Measurements from ENCODE around the gene SLC34A3.
"Not testable (repeated sequence)": the region's sequence is repeated elsewhere in the genome, so short reads cannot be mapped to it uniquely, and the experiment has no call there.

SLC34A3 gene

DNA sequence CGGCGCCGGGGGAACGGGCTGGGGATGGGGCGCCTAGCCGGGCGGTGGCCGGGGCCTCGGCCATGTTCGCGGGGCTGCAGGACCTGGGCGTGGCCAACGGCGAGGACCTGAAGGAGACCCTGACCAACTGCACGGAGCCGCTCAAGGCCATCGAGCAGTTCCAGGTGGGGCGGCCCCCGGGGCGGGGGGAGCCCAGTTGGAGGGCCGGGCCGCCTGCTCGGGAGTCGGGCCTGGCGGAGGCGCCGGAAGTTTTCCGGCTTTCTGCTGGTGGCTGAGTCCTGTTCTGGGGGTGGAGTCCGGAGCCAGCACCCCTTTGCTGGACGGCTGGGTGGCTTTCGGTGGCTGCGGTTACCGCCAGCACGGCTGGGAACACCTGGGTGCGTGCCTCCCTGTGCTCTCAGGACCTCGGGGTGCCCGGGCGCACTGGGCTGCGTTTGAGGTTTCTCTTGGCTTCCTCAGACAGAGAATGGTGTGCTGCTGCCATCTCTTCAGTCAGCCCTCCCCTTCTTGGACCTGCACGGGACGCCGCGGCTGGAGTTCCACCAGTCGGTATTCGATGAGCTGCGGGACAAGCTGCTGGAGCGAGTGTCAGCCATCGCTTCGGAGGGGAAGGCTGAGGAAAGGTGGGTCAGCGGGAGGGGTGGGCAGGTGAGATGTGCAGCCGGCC is 24.9 kb downstream of the SLC34A3 start:
- no peak for DNase-seq (ENCODE audit: low read depth in 2 of 2)

DNA sequence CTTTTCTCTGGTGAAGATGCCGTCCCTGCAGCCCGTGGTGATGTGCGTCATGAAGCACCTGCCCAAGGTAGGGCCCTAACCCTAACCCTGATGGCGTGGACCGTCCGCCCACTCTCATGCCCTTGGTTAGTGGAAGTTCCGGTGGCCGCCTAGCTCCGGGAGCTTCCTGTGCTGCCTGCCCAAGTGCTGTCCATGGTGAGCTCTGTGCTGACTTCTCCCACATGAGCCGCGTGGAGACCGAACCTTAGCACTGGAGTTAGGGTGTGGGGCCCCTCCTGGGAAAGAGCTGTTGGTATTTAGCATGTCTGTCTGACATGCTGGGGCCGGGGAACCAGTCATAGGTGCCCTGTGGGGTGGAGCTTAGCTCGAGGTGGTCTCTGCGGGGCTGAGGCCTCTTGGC is 25.7 kb downstream of the SLC34A3 start:
- no peak for DNase-seq (ENCODE audit: low read depth in 2 of 2)

DNA sequence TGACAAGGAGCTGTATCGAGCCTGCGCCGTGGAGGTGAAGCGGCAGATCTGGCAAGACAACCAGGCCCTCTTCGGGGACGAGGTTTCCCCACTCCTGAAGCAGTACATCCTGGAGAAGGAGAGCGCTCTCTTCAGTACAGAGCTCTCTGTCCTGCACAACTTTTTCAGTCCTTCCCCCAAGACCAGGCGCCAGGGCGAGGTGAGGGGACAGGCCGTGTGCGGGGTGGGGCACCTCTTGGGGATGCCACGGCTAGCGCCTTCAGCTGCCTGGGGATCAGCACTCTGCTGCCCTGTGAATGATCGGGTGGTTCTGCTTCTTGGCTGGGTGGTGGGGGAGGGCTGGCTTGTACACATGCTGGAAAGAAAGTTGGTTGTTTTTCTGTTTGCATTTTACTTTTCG is 26.2 kb downstream of the SLC34A3 start:
- DNase-seq (ENCODE audit: low read depth in 2 of 2), result no peak

DNA sequence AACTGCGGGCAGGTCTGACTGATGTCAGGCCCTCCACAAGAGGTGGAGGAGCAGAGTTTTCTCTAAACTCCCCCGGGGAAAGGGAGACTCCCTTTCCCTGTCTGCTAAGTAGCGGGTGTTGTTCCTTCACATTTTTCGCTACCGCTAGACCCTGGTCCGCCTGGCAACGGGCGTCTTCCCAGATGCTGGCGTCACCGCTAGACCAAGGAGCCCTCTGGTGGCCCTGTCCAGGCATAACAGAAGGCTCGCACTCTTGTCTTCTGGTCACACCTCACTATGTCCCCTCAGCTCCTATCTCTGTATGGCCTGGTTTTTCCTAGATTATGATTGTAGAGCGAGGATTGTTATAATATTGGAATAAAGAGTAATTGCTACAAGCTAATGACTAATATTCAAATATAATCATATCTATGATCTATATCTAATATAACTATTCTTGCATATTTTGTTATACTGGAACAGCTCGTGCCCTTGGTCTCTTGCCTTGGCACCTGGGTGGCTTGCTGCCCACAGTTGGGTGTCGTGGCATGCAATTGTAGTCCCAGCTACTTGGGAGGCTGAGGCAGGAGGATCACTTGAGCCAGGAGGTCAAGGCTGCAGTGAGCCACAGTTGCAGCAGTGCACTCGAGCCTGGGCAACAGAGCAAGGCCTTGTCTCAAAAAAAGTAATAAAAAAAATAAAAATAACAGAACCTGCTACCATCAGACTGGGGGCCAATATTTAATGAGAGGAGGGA is 31.6 kb downstream of the SLC34A3 start:
- DNase-seq (ENCODE audit: low read depth in 2 of 2), result not testable (repeated sequence)

DNA sequence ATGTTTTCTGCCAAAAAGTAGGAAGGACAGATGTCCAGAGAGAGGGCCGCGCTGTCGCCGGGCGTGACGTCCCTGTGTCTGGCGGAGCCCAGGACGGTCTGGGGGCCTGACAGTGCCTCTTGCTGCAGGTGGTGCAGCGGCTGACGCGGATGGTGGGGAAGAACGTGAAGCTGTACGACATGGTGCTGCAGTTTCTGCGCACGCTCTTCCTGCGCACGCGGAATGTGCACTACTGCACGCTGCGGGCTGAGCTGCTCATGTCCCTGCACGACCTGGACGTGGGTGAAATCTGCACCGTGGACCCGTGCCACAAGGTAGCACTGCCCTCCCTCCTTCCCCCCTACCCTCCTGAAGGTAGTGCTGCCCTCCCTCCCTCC is 32.2 kb downstream of the SLC34A3 start:
- no peak for DNase-seq (ENCODE audit: low read depth in 2 of 2)

DNA sequence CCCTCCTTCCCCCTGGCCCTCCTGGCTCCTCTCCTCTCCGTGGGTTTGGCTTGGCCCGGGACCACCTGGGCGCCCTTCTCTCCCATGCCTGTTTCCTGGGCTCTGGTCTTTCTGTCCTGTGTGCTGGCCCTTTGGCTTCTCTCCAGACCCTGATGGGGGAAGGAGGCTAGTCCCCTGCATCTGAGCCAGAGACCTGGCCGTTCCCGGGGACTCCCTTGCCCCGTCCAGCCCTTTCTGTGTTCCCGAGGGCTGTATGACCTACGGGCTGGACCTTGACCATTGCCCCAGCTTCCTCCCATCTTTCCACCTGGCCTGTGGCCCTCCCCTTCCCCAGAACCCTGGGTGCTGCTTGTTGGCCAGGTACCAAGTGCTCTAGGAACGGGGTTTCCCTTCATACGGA is 32.8 kb downstream of the SLC34A3 start:
- no peak for DNase-seq (ENCODE audit: low read depth in 2 of 2)

DNA sequence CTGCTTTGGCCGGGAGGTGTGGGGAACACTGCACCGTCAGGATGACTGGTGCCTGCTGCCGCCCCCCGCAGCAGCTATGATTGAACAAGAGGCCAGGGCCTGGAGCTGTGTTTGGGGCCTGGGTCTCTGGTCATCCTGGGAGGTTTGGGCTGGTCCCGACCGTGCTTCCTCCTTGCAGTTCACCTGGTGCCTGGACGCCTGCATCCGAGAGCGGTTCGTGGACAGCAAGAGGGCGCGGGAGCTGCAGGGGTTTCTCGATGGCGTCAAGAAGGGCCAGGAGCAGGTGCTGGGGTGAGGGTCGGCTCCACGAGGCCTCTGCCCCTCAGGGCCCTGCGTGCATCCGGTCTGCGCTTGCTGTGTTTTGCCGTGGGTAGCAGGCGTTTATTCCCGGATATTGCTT is 33.4 kb downstream of the SLC34A3 start:
- no peak for DNase-seq (ENCODE audit: low read depth in 2 of 2)

DNA sequence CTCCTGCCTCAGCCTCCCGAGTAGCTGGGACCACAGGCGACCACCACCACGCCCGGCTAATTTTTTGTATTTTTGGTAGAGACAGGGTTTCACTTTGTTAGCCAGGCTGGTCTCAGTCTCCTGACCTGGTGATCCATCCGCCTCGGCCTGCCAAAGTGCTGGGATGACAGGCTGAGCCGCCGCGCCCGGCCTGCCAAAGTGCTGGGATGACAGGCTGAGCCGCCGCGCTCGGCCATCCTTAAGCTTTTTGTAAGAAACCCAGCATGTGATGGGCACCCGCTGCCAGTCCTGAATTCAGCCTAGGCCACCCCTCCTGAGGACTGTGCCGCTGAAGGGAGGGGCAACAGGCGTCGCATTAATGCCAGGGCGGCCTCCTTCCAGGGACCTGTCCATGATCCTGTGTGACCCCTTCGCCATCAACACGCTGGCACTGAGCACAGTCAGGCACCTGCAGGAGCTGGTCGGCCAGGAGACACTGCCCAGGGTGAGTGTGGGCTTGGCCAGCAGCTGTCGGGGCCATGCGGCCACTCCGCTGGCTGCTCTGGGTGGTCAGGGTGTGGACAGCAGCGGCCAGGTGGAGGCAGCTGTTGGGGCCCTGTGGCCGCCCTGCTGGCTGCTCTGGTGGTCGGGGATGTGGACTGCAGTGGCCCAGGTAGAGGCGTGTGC is 34.9 kb downstream of the SLC34A3 start:
- no peak for DNase-seq (ENCODE audit: low read depth in 2 of 2)

DNA sequence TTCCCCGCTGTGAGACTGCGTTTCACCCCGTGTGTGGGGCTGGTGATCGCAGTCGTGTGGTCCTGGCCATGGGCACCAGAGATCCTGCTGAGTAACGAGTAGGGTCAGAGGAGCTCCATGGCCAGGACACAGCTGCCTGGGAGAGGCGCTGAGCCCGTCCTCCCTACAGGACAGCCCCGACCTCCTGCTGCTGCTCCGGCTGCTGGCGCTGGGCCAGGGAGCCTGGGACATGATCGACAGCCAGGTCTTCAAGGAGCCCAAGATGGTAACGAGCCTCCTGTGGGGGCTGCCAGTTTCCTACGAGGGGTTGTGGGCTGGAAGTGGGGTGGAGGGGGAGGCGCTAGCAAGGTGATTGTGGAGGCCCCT is 35.4 kb downstream of the SLC34A3 start:
- DNase-seq (ENCODE audit: low read depth in 2 of 2), result no peak

DNA sequence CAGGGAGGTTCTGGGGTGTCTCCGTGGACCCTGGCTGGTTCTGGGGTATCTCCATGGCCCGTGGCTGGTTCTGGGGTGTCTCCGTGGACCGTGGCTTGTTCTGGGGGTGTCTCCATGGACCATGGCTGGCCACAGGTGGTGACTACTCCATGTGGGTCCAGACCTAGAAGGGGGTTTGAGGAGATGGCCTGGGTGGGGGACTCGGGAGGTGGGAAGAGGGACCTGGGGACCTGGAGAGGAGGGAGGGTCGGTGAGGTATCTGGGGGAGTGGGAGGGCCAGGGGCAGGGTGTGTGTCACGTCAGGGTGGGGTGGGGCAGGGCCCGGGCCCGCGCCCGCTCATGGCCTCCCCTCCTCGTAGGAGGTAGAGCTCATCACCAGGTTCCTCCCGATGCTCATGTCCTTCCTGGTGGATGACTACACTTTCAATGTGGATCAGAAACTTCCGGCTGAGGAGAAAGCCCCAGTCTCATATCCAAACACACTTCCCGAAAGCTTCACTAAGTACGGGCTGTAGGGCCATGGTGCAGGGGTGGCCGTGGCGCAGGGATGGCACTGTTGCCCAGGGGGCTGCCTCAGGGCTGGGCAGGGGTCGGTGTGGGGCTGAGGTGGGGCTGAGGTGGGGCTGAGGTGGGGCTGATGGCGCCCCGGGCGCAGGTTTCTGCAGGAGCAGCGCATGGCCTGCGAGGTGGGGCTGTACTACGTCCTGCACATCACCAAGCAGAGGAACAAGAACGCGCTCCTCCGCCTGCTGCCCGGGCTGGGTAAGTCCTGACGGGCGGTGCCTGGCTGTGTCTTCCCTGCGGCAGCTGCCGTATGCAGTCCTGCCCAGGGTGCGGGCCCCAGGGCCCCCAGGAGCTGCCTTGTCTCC is 36.1 kb downstream of the SLC34A3 start:
- no peak for DNase-seq (ENCODE audit: low read depth in 2 of 2)

DNA sequence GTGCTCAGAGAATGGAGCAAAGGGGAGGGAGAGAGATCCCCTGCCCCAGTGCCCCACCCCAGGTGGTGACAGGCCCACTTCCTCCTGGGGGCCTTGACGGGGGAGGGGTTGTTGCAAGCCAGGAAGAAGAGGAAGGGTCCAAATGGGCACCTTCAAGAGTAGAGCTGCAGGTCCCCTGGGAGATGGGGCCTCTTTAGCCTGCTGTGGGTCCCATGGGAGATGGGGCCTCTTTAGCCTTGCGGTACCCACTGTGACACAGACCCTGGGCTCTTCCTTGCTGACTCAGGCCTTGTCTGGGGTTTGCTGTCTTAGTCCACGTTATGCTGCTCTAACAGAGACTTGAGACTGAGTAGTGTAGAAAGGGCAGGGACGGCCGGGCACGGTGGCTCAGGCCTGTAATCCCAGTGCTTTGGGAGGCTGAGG is 37.2 kb downstream of the SLC34A3 start:
- no peak for DNase-seq (ENCODE audit: low read depth in 2 of 2)

DNA sequence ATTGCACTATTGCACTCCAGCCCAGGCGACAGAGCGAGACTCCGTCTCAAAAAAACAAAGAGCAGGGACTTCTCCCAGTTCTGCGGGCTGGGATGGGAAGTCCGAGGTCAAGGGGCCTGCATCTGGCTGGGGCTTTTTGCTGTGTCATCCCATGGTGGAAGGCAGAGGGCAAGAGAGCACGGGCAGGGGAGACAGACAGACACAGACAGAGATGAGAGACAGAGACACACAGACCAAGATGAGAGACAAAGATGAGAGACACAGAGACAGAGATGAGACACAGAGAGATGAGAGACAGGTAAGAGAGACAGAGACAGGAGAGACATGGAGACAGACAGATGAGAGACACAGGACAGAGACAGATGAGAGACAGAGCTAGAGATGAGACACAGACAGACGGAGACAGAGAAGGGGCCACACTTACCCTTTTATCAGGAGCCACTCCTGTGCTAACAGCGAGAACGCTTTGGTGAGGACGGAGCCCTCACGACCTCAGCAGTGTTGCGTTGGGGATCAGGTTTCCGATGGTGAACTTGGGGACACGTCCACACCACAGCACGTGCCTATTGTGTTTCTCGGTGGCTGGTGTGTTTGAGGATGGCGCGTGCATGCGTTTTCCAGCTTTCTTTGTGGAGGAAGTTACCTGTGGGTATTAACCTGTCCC is 38.0 kb downstream of the SLC34A3 start:
- DNase-seq (ENCODE audit: low read depth in 2 of 2), result no peak

DNA sequence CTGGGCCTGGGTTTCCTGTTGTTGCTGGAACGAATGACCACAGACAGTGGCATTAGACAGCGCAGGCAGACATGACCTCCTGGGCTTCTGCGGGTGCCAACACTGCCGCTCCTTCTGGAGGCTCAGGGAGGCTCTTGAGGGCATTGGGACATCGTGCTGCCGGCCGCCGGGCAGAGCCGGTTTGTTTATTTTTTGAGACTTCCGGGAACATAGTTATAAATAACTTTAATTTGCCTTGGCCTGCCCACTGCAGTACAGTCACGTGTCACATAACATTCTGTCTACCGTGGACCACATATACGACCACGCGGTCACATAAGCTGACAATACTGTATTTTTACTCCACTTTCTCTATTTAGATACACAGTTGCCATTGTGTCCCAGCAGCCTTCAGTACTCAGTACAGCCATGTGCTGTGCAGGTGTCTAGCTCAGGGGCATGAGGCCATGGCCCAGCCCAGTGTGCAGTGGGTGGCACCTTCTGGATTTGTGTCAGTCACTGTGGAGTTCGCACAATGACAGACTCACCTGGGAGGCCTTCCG is 38.6 kb downstream of the SLC34A3 start:
- no peak for DNase-seq (ENCODE audit: low read depth in 2 of 2)

DNA sequence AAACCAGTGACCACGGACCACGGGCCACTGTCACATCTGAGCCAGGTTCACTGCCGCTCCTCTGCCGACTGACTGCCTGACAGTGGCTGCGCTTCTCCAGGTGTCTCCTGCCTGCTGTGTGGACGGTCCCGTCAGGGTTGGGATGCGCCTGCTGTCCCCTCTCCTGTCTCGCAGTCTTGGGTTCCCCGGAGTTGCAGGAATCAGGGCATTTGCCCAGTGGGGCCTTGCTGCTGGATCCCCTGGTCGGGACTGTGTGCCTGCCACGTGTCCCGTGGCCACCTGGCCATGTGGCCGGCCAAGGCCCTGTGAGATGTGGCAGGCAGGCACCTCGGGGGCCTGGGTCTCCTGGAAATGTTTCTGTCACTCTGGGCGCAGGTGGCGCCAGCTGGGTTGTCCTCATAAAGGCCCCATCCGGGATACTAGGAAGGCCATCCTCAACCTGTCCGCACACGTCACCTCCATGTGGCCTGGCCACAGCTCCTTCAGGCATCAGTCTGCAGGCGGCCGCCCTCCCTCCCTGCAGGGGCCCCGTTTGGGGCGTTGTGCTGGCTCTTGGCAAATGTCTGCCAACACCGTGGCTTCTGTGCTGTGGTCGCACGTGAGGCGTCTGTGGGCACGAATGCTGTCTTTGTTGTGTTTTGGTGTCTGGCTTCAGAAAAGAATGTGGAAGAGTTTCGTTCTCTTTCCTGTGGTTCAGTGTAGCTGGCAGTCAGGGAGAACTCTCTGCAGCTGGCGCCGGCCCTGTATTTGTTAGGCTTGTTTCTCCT is 40.4 kb downstream of the SLC34A3 start:
- no peak for DNase-seq (ENCODE audit: low read depth in 2 of 2)

DNA sequence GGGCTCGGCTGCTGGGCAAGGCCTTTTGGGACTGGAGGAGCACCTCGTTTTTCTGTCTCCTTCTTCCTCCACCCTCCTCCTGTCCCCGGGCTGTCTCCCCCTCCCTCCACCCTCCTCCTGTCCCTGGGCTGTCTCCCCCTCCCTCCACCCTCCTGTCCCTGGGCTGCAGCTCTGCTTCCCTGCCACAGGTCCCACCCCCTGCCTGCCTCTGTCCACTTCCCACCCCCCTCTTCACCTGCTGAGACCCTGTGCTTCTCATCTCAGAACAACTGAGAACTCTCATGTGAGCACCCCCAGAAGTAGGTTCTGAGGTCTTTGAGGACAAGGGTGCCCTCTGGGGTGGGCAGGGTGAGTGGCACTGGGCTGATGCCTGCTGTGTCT is 41.0 kb downstream of the SLC34A3 start:
- DNase-seq (ENCODE audit: low read depth in 2 of 2), result no peak

DNA sequence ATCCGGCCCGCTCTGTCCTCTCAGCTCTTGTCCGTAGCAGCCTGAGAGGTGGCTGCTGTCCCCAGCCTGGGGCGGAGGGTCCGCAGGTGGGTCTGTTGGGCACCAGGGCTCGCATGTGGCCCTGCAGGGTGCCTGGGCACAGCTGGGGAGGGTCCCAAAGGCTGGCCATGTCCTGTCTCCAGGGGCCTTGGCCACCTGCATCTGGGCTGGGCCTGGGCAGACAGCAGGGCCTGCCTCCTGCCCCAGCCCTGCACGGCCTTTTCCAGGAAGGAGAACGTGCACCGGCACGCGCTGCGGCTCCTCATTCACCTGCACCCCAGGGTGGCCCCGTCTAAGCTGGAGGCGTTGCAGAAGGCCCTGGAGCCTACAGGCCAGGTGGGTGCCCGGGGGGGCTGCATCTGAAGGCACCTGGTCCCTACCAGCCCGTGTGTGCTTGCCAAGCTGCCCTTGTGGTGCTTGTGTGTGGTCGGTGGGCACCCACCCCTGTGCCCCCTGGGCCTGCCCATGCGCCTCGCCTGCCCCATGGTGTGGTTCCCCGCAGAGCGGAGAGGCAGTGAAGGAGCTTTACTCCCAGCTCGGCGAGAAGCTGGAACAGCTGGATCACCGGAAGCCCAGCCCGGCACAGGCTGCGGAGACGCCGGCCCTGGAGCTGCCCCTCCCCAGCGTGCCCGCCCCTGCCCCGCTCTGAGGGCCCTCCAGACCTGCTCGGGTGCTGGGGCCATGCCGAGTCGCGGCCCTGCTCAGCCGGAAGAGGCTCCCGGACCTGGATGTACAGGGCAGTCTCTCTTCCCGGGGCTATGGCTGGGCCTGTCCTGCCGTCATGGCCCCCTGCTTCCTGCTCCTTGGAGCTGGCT is 41.8 kb downstream of the SLC34A3 start:
- no peak for DNase-seq (ENCODE audit: low read depth in 2 of 2)

DNA sequence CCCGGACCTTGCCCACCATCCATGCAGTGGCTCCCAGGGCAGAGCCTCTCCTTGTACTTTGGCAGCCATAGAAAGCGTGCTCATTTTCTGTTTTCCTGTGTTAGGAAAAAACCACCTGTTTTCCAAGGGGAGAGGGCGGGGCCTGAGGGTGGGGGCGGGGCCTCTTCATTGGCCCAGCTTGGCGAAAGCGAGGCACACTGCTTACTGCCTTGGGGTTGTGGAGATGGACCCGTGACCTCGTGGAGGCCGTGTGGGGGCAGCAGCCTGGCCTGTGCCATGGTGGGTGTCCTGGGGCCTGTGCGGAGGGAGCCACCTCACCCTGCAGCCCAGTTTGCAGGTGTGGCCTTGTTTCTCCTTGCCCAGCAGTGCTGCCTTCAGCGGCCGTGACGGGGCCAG is 42.4 kb downstream of the SLC34A3 start:
- no peak for DNase-seq (ENCODE audit: low read depth in 2 of 2)

DNA sequence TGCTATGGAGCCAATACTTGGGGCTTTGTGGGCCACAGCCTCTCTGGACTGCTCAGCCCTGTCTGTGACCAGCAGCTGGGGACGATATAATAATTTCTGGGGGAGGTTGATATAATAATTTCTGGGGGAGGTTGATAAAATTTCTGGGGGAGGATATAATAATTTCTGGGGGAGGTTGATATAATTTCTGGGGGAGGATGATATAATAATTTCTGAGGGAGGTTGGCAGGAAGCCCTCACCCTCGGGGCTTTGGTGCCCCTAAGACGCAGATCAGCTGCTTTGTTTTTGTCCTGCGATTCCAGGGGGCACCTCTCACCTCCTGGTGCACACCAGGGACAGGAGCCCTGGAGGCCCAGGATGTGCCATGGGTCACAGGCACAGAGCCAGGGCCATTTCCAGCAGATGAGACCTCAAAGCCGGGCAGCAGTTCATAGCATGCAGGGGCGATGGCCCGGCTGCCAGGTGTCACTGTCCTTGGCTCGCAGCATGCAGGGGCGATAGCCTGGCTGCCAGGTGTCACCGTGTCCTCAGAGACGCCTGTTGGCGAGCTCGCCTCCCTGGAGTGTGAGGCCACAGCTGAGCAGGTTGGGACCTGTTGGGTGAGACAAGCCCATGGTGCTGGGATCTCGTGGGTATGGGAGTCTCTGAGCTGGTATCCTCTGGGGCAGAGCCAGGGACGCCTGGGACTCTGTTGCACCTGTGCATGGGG is 43.1 kb downstream of the SLC34A3 start:
- no peak for DNase-seq (ENCODE audit: low read depth in 2 of 2)

DNA sequence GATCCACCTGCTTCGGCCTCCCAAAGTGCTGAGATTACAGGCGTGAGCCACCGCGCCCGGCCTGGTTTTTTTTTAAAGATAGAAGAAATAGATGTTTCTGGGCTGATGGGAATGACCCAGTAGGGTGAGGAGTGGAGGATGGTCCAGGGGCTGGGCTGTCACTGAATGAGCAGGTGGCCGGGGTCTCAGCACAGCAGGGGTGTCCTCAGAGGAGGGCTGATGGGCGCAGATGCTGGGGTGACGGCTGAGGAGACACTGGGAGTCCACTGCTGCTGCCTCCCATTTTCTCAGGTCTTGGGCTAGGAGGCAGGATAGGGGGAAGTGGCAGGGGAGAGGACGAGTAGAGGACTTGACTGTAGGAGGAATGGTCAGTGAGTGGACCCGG is 44.5 kb downstream of the SLC34A3 start:
- no peak for DNase-seq (ENCODE audit: low read depth in 2 of 2)
